ENCODE measurements around the gene USP33. TPM values are rescaled to one million over a fixed set of nuclear protein-coding genes. Genes with fewer than 3 reads are reported as not detected.

USP33 gene
- total and polyA plus RNA-seq, 2 of the 13 experiments (the other 11 are each of a cell fraction or from before 2014, with no cell fraction given): 32.0 to 49.1 TPM

GRCh38 chr1:77759071-77760028 lies at the start of gene USP33 (continued):
- TF ChIP-seq, protein P1, sequence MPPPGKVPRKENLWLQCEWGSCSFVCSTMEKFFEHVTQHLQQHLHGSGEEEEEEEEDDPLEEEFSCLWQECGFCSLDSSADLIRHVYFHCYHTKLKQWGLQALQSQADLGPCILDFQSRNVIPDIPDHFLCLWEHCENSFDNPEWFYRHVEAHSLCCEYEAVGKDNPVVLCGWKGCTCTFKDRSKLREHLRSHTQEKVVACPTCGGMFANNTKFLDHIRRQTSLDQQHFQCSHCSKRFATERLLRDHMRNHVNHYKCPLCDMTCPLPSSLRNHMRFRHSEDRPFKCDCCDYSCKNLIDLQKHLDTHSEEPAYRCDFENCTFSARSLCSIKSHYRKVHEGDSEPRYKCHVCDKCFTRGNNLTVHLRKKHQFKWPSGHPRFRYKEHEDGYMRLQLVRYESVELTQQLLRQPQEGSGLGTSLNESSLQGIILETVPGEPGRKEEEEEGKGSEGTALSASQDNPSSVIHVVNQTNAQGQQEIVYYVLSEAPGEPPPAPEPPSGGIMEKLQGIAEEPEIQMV (CRISPR knock-in tag; IDR thresholded peaks at IDR 0.05; ENCODE audit: low read depth): peak; percentile 95
- TF ChIP-seq SMAD1 (CRISPR knock-in tag; IDR thresholded peaks at IDR 0.05; ENCODE audit: borderline replicate concordance, low read depth): peak; percentile 94; the same call in 1 of the 2 replicates
- TF ChIP-seq ZNF24 (IDR thresholded peaks at IDR 0.05): no peak
- peak; percentile 84; the same call in 1 of the 2 replicates for TF ChIP-seq ZNF691 (CRISPR knock-in tag; IDR thresholded peaks at IDR 0.05; ENCODE audit: borderline replicate concordance, low read depth)
- TF ChIP-seq ZNF33B (CRISPR knock-in tag; IDR thresholded peaks at IDR 0.05): no peak
- TF ChIP-seq HIVEP1 (CRISPR knock-in tag; IDR thresholded peaks at IDR 0.05): peak; percentile 51; the same call in 1 of the 2 replicates
- no peak for TF ChIP-seq ZBTB40 (IDR thresholded peaks at IDR 0.05)
- peak; percentile 24; the same call in 1 of the 2 replicates for TF ChIP-seq ZBTB40 (CRISPR knock-in tag; IDR thresholded peaks at IDR 0.05)
- 0 out of 2 replicates have a peak, but pooled peaks have one; percentile 23 for TF ChIP-seq SMAD9 (CRISPR knock-in tag; IDR thresholded peaks at IDR 0.05)
- TF ChIP-seq ETV5 (CRISPR knock-in tag; IDR thresholded peaks at IDR 0.05; ENCODE audit: borderline replicate concordance): peak; percentile 93
- TF ChIP-seq KDM3A (CRISPR knock-in tag; IDR thresholded peaks at IDR 0.05; ENCODE audit: low read depth): 0 out of 2 replicates have a peak, but pooled peaks have one; percentile 36
- peak; percentile 36; the same call in 1 of the 2 replicates for TF ChIP-seq FOXK1 (CRISPR knock-in tag; IDR thresholded peaks at IDR 0.05; ENCODE audit: borderline replicate concordance, low read depth)
- TF ChIP-seq PHF20 (CRISPR knock-in tag; IDR thresholded peaks at IDR 0.05): peak; percentile 74; the same call in 1 of the 2 replicates
- TF ChIP-seq GZF1 (CRISPR knock-in tag; IDR thresholded peaks at IDR 0.05): peak; percentile 56; the same call in 1 of the 2 replicates
- TF ChIP-seq STAG1 (CRISPR knock-in tag; IDR thresholded peaks at IDR 0.05): 0 out of 2 replicates have a peak, but pooled peaks have one; percentile 7
- TF ChIP-seq SRY (CRISPR knock-in tag; IDR thresholded peaks at IDR 0.05): peak; percentile 82; the same call in 1 of the 2 replicates
- TF ChIP-seq MYNN (CRISPR knock-in tag; IDR thresholded peaks at IDR 0.05; ENCODE audit: low read depth): no peak
